IPS-11a (cell line): ENCODE data around the gene NAMPT.

ENCODE experiments used
- H3K4me3 ChIP-seq: one replicate; pipeline ENCODE4 v1.5.1; 2013; ENCODE audit warnings: low read depth, low read length, control low read depth

Gene NAMPT

GRCh38 chr7:106277976-106278375 is 6.8 kb downstream of the NAMPT start:
- H3K4me3 ChIP-seq = no peak overlapping the region

- no peak overlapping the region for H3K4me3 ChIP-seq
These were observed 8.3 kb downstream of the NAMPT start for GRCh38 chr7:106276513-106276912.

GRCh38 chr7:106273009-106273668 is 11.6 kb downstream of the NAMPT start:
- no peak overlapping the region for H3K4me3 ChIP-seq

GRCh38 chr7:106270122-106270977 is 14.4 kb downstream of the NAMPT start:
- H3K4me3 ChIP-seq = no peak overlapping the region

GRCh38 chr7:106269254-106269961 is 15.4 kb downstream of the NAMPT start:
- no peak overlapping the region for H3K4me3 ChIP-seq

GRCh38 chr7:106265133-106265532 is 19.6 kb downstream of the NAMPT start:
- H3K4me3 ChIP-seq = no peak overlapping the region

GRCh38 chr7:106262221-106262881 is 22.4 kb downstream of the NAMPT start:
- no peak overlapping the region for H3K4me3 ChIP-seq

GRCh38 chr7:106260136-106260561 is 24.6 kb downstream of the NAMPT start:
- no peak overlapping the region for H3K4me3 ChIP-seq

- H3K4me3 ChIP-seq = no peak overlapping the region
These were observed 26.0 kb downstream of the NAMPT start for GRCh38 chr7:106258789-106259188.

- no peak overlapping the region for H3K4me3 ChIP-seq
These were observed 27.0 kb downstream of the NAMPT start for GRCh38 chr7:106257752-106258151.

GRCh38 chr7:106256144-106256543 is 28.6 kb downstream of the NAMPT start:
- H3K4me3 ChIP-seq = no peak overlapping the region

GRCh38 chr7:106255246-106255645 is 29.5 kb downstream of the NAMPT start:
- H3K4me3 ChIP-seq = no peak overlapping the region

GRCh38 chr7:106254525-106255116 is 30.2 kb downstream of the NAMPT start:
- H3K4me3 ChIP-seq = no peak overlapping the region

- H3K4me3 ChIP-seq = no peak overlapping the region
These were observed 32.2 kb downstream of the NAMPT start for GRCh38 chr7:106252568-106252967.

GRCh38 chr7:106249488-106249887 is 35.3 kb downstream of the NAMPT start:
- H3K4me3 ChIP-seq = no peak overlapping the region

- no peak overlapping the region for H3K4me3 ChIP-seq
These were observed 36.2 kb downstream of the NAMPT start for GRCh38 chr7:106248600-106248999.

GRCh38 chr7:106247841-106248240 is 36.9 kb downstream of the NAMPT start:
- H3K4me3 ChIP-seq = no peak overlapping the region

- H3K4me3 ChIP-seq = no peak overlapping the region
These were observed 37.7 kb downstream of the NAMPT start for GRCh38 chr7:106246902-106247711.

GRCh38 chr7:106243893-106244292 is 40.9 kb downstream of the NAMPT start:
- no peak overlapping the region for H3K4me3 ChIP-seq

- H3K4me3 ChIP-seq = no peak overlapping the region
These were observed 45.4 kb downstream of the NAMPT start for GRCh38 chr7:106239406-106239805.
